IMR-90 (cell line): ENCODE results near the gene GPATCH2L.

Experiments
- FOS ChIP-seq: fragments of 150-350 bp; IDR thresholded peaks from 2 replicates; pipeline ENCODE4 v1.6.1; 2016; ENCODE audit warnings: low read depth, low read length
- MAFK ChIP-seq: IDR thresholded peaks from 2 replicates; pipeline ENCODE4 v1.6.1; 2012; ENCODE audit warnings: low read depth, low read length, improper control_type of control experiment
- TF ChIP-seq, protein P1 (sequence below): conservative IDR thresholded peaks from 2 replicates; pipeline ENCODE4 v1.5.1; 2012; ENCODE audit warnings: mild to moderate bottlenecking, low read depth, low read length, improper control_type of control experiment

DNA sequence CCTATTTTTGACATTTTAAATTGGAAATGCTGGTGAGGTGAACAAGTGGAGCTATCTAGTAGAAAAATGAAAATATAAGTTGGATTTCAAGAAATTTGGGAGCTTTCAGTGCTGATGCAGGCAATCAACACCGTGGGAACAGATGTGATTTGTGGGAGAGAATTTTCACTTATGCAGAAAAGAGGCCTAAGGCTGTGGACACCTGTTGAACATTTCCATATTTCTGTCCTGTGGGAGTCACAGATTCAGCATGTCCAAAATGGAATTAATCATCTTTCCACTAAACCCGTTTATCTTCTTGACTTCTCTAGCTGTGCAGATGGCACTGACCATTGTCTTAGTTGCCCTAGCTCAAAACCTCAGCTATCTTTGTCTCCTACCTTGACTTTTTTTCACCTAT, 2.5 kb upstream of the GPATCH2L start:
- TF ChIP-seq FOS, result no peak
- TF ChIP-seq, protein P1, sequence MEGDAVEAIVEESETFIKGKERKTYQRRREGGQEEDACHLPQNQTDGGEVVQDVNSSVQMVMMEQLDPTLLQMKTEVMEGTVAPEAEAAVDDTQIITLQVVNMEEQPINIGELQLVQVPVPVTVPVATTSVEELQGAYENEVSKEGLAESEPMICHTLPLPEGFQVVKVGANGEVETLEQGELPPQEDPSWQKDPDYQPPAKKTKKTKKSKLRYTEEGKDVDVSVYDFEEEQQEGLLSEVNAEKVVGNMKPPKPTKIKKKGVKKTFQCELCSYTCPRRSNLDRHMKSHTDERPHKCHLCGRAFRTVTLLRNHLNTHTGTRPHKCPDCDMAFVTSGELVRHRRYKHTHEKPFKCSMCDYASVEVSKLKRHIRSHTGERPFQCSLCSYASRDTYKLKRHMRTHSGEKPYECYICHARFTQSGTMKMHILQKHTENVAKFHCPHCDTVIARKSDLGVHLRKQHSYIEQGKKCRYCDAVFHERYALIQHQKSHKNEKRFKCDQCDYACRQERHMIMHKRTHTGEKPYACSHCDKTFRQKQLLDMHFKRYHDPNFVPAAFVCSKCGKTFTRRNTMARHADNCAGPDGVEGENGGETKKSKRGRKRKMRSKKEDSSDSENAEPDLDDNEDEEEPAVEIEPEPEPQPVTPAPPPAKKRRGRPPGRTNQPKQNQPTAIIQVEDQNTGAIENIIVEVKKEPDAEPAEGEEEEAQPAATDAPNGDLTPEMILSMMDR, result no peak
- TF ChIP-seq MAFK, result no peak
